HCEC 1CT (cell line): ENCODE results near the gene SFSWAP.
"Not testable (repeated sequence)": the region's sequence is repeated elsewhere in the genome, so short reads cannot be mapped to it uniquely, and the experiment has no call there.

Experiments used
- DNase-seq: peaks from one replicate; pipeline ENCODE4 v3.0.0-alpha.2; 2017

SFSWAP gene

GRCh38 chr12:131680392-131681256 lies 30.3 kb upstream of the SFSWAP start:
- not testable (repeated sequence) for DNase-seq

GRCh38 chr12:131681257-131681620 lies 29.7 kb upstream of the SFSWAP start:
- DNase-seq = no peak

- DNase-seq = not testable (repeated sequence)
Observed at GRCh38 chr12:131681746-131682509, 29.0 kb upstream of the SFSWAP start.

GRCh38 chr12:131682510-131682895 lies 28.4 kb upstream of the SFSWAP start:
- DNase-seq = no peak

- DNase-seq = no peak
Observed at GRCh38 chr12:131683266-131684014, 27.4 kb upstream of the SFSWAP start.

- DNase-seq = no peak
Observed at GRCh38 chr12:131684015-131684725, 26.7 kb upstream of the SFSWAP start.

- no peak for DNase-seq
Observed at GRCh38 chr12:131687346-131688125, 23.4 kb upstream of the SFSWAP start.

GRCh38 chr12:131688131-131688844 lies 22.6 kb upstream of the SFSWAP start:
- no peak for DNase-seq

GRCh38 chr12:131688845-131689154 lies 22.1 kb upstream of the SFSWAP start:
- DNase-seq = no peak

GRCh38 chr12:131690320-131690719 lies 20.6 kb upstream of the SFSWAP start:
- no peak for DNase-seq

- no peak for DNase-seq
Observed at GRCh38 chr12:131692431-131692830, 18.5 kb upstream of the SFSWAP start.

- DNase-seq = no peak
Observed at GRCh38 chr12:131693149-131693548, 17.7 kb upstream of the SFSWAP start.

GRCh38 chr12:131694116-131694838 lies 16.6 kb upstream of the SFSWAP start:
- no peak for DNase-seq

GRCh38 chr12:131695968-131696367 lies 14.9 kb upstream of the SFSWAP start:
- no peak for DNase-seq

- no peak for DNase-seq
Observed at GRCh38 chr12:131698286-131698685, 12.6 kb upstream of the SFSWAP start.

- DNase-seq = peak; percentile 36
Observed at GRCh38 chr12:131699434-131699833, 11.5 kb upstream of the SFSWAP start.

- no peak for DNase-seq
Observed at GRCh38 chr12:131700271-131700670, 10.6 kb upstream of the SFSWAP start.

- DNase-seq = no peak
Observed at GRCh38 chr12:131701705-131702572, 9.0 kb upstream of the SFSWAP start.

- DNase-seq = no peak
Observed at GRCh38 chr12:131702573-131702877, 8.4 kb upstream of the SFSWAP start.

- DNase-seq = no peak
Observed at GRCh38 chr12:131703161-131703560, 7.7 kb upstream of the SFSWAP start.
